Stimulated activated CD8-positive, alpha-beta memory T cell treated with anti-CD3 and anti-CD28 coated beads, Interleukin-12 subunit alpha, Interleukin-12 subunit beta, amount 100 ng/mL, for 24 hours (primary cell): ENCODE measurements around the gene TWNK.

ENCODE experiments used
- DNase-seq: peaks from one replicate; pipeline ENCODE4 v3.0.0-alpha.2; 2020; ENCODE audit errors: extremely low read depth

Gene TWNK

GRCh38 chr10:100996678-100997359 lies 9.5 kb downstream of the TWNK start:
- DNase-seq = no peak

GRCh38 chr10:100997360-100998182 lies 10.2 kb downstream of the TWNK start:
- DNase-seq = no peak

GRCh38 chr10:100998183-100998990 lies 11.0 kb downstream of the TWNK start:
- no peak for DNase-seq

- DNase-seq = peak; percentile 50
Observed at GRCh38 chr10:100998991-100999741, 11.8 kb downstream of the TWNK start.

- no peak for DNase-seq
Observed at GRCh38 chr10:100999742-101000126, 12.4 kb downstream of the TWNK start, which contains the start of gene LZTS2. Gene LZTS2 (plus strand): TSS chr10:100999808. CDS start chr10:101002539, 2,731 bp downstream.

GRCh38 chr10:101000127-101000914 lies 13.0 kb downstream of the TWNK start:
- DNase-seq = no peak

GRCh38 chr10:101000915-101001658 lies 13.7 kb downstream of the TWNK start:
- no peak for DNase-seq

- no peak for DNase-seq
Observed at GRCh38 chr10:101001659-101002035, 14.3 kb downstream of the TWNK start.

GRCh38 chr10:101002456-101002855 lies 15.1 kb downstream of the TWNK start:
- DNase-seq = no peak

- no peak for DNase-seq
Observed at GRCh38 chr10:101003639-101004206, 16.4 kb downstream of the TWNK start.

GRCh38 chr10:101005361-101005760 lies 18.0 kb downstream of the TWNK start:
- no peak for DNase-seq

- no peak for DNase-seq
Observed at GRCh38 chr10:101005869-101006567, 18.7 kb downstream of the TWNK start.

- DNase-seq = no peak
Observed at GRCh38 chr10:101006593-101007098, 19.3 kb downstream of the TWNK start.

- no peak for DNase-seq
Observed at GRCh38 chr10:101007099-101007711, 19.9 kb downstream of the TWNK start.

GRCh38 chr10:101007915-101008822 lies 20.8 kb downstream of the TWNK start:
- no peak for DNase-seq

- DNase-seq = no peak
Observed at GRCh38 chr10:101008823-101009423, 21.6 kb downstream of the TWNK start.

- no peak for DNase-seq
Observed at GRCh38 chr10:101010329-101010728, 23.0 kb downstream of the TWNK start.
